Colonic mucosa (tissue), 4 donors: ENCODE measurements around the gene TMC7. TPM values are rescaled to one million over a fixed set of nuclear protein-coding genes. Genes with fewer than 3 reads are reported as not detected.

Source experiments
- DNase-seq: peaks from one replicate; pipeline ENCODE4 v3.0.0-alpha.2; 2020
- H3K27ac ChIP-seq: fragments of 200-600 bp; one replicate; pipeline ENCODE4 v1.8.0; 2021
- H3K27me3 ChIP-seq: fragments of 200-600 bp; one replicate; pipeline ENCODE4 v1.8.0; 2021
- H3K36me3 ChIP-seq: fragments of 200-600 bp; one replicate; pipeline ENCODE4 v1.8.0; 2021
- H3K4me1 ChIP-seq: fragments of 200-600 bp; one replicate; pipeline ENCODE4 v1.8.0; 2021; ENCODE audit warnings: mild to moderate bottlenecking
- H3K4me3 ChIP-seq: fragments of 200-600 bp; one replicate; pipeline ENCODE4 v1.8.0; 2021
- H3K9ac ChIP-seq, 2 donors: one replicate each; pipeline ENCODE4 v1.7.0; 2013; ENCODE audit warnings: control low read depth in 2 of 2, low read depth in 2 of 2, low read length in 2 of 2
- H3K9me3 ChIP-seq: fragments of 200-600 bp; one replicate; pipeline ENCODE4 v1.8.0; 2021
- CTCF ChIP-seq: fragments of 200-600 bp; IDR thresholded peaks from one replicate; pipeline ENCODE4 v1.8.0; 2022; ENCODE audit warnings: antibody characterized with exemption, mild to moderate bottlenecking
- intact Hi-C: fragments of 100-400 bp; cut with DNase I; formaldehyde crosslinking; loops from one replicate; pipeline ENCODE4 v1.14.1; 2022
- total RNA-seq, 2 donors: library from RNA; stranded (reverse); fragmentation: NEBNext Ultra II Directional in 1 of 2; extraction: Animal tissue kit (Norgen Biotek cat#: 25700) in 1 of 2; gene quantifications; one replicate each; pipeline ENCODE4 v1.2.1, GENCODE V29; 2021
- donor health status: healthy.
- donor health status: DM: no; HTN: no; CAD: no.
- donor health status: DM: no; HTN: no; CAD: no.

TMC7 gene
- total RNA-seq, 2 donors from 2014 or later = 10.0 to 10.6 TPM

- Histone ChIP-seq H3K27ac (no peak overlapping the region), H3K9ac (no peak overlapping the region), H3K4me3 (no peak overlapping the region), H3K4me1 (no peaks in the 10 kb centered on the region), H3K27me3 (no peaks in the 10 kb centered on the region), H3K36me3 (no peaks in the 10 kb centered on the region), H3K9me3 (no peaks in the 10 kb centered on the region)
- peak; percentile 81 for TF ChIP-seq CTCF
- intact Hi-C loops = loop anchor here (2.0 kb wide), 1 partner anchor 89 kb away; the partner anchor contains the start of gene TMC7
- DNase-seq = peak; percentile 78
These were observed 88.4 kb downstream of the TMC7 start for GRCh38 chr16:19071811-19072777.

- Histone ChIP-seq H3K9ac (no peak overlapping the region), H3K4me1 (no peaks in the 10 kb centered on the region), H3K4me3 (no peak overlapping the region), H3K27ac (no peak overlapping the region), H3K36me3 (no peaks in the 10 kb centered on the region), H3K9me3 (no peaks in the 10 kb centered on the region), H3K27me3 (no peaks in the 10 kb centered on the region)
- intact Hi-C loops = loop anchor here (2.0 kb wide), 1 partner anchor 91 kb away; the partner anchor contains the start of gene TMC7
- no peak for DNase-seq
- no peak for TF ChIP-seq CTCF
These were observed 89.6 kb downstream of the TMC7 start for GRCh38 chr16:19073344-19073743.

GRCh38 chr16:19073863-19074262, 90.1 kb downstream of the TMC7 start:
- intact Hi-C loops = loop anchor here (2.0 kb wide), 1 partner anchor 91 kb away; the partner anchor contains the start of gene TMC7
- no peaks in the 10 kb centered on the region for H3K36me3 ChIP-seq
- H3K9ac ChIP-seq = no peak overlapping the region
- H3K4me1 ChIP-seq = no peaks in the 10 kb centered on the region
- H3K27me3 ChIP-seq = no peaks in the 10 kb centered on the region
- no peak for TF ChIP-seq CTCF
- H3K4me3 ChIP-seq = no peak overlapping the region
- H3K27ac ChIP-seq = no peak overlapping the region
- DNase-seq = no peak
- H3K9me3 ChIP-seq = no peaks in the 10 kb centered on the region

GRCh38 chr16:19075511-19075910, 91.8 kb downstream of the TMC7 start:
- Histone ChIP-seq H3K4me1 (no peaks in the 10 kb centered on the region), H3K36me3 (no peaks in the 10 kb centered on the region), H3K4me3 (no peak overlapping the region), H3K27me3 (no peaks in the 10 kb centered on the region), H3K27ac (no peak overlapping the region), H3K9me3 (no peaks in the 10 kb centered on the region), H3K9ac (no peak overlapping the region)
- DNase-seq = no peak
- no peak for TF ChIP-seq CTCF
- intact Hi-C loops = no loop called here

- no peaks in the 10 kb centered on the region for H3K36me3 ChIP-seq
- no peak overlapping the region for H3K4me3 ChIP-seq
- H3K9me3 ChIP-seq = no peaks in the 10 kb centered on the region
- intact Hi-C loops = no loop called here
- H3K27ac ChIP-seq = no peak overlapping the region
- H3K27me3 ChIP-seq = no peaks in the 10 kb centered on the region
- no peak for DNase-seq
- H3K9ac ChIP-seq = no peak overlapping the region
- TF ChIP-seq CTCF = no peak
- H3K4me1 ChIP-seq = no peaks in the 10 kb centered on the region
These were observed 94.1 kb downstream of the TMC7 start for GRCh38 chr16:19077879-19078278.
